Lung (tissue), 12 donors: Measurements from ENCODE around the gene TCF25. TPM values are rescaled to one million over a fixed set of nuclear protein-coding genes. Genes with fewer than 3 reads are reported as not detected.

Experiments used
- ATAC-seq: fragments of 200-7000 bp; cut with Tn5 transposase; one replicate; pipeline ENCODE4 v1.9.1; 2020; ENCODE audit warnings: moderate number of reproducible peaks; ENCODE audit not compliant: insufficient read depth, low FRiP score
- DNase-seq, 3 donors: peaks; one replicate each; pipeline ENCODE4 v3.0.0-alpha.2; 2013 to 2017
- H3K27ac ChIP-seq, 2 donors: one replicate each; pipeline ENCODE4 v1.5.1; 2013; ENCODE audit warnings: mild to moderate bottlenecking in 2 of 2, moderate library complexity in 2 of 2, control low read depth in 1 of 2, inconsistent platforms in 1 of 2, low read depth in 1 of 2, low read length in 1 of 2
- H3K27me3 ChIP-seq, 3 donors: one replicate each; pipeline ENCODE4 v1.5.1; 2013; ENCODE audit warnings: low read length in 2 of 3; ENCODE audit not compliant: control insufficient read depth in 3 of 3, insufficient read depth in 3 of 3
- H3K36me3 ChIP-seq, 4 donors: one replicate each; pipeline ENCODE4 v1.5.1; 2013; ENCODE audit warnings: low read length in 4 of 4, mild to moderate bottlenecking in 1 of 4, moderate library complexity in 1 of 4; ENCODE audit not compliant: control insufficient read depth in 4 of 4, insufficient read depth in 4 of 4
- H3K4me1 ChIP-seq, 5 donors: one replicate each; pipeline ENCODE4 v1.5.1; 2013; ENCODE audit warnings: low read length in 5 of 5, mild to moderate bottlenecking in 2 of 5, moderate library complexity in 1 of 5; ENCODE audit not compliant: control insufficient read depth in 5 of 5, insufficient read depth in 5 of 5
- H3K4me3 ChIP-seq: one replicate; pipeline ENCODE4 v1.5.1; 2013; ENCODE audit warnings: mild to moderate bottlenecking, control low read depth, moderate library complexity
- H3K9ac ChIP-seq, 2 donors: one replicate each; pipeline ENCODE4 v1.5.1; 2013; ENCODE audit warnings: low read length in 2 of 2, control low read depth in 1 of 2; ENCODE audit not compliant: insufficient read depth in 1 of 2
- H3K9me3 ChIP-seq, 4 donors: one replicate each; pipeline ENCODE4 v1.5.1; 2013; ENCODE audit warnings: low read length in 3 of 4, mild to moderate bottlenecking in 1 of 4, moderate library complexity in 1 of 4; ENCODE audit not compliant: control insufficient read depth in 4 of 4, insufficient read depth in 3 of 4
- WGBS, 2 donors: extraction: QIAGEN DNeasy Blood & Tissue Kit; methylation state at CpG; one replicate each; pipeline ENCODE4 v1.1.7; 2013; 5-methylcytosine and 5-hydroxymethylcytosine counted together
- polyA plus RNA-seq, 2 donors: library from polyadenylated mRNA; stranded (reverse); fragments of 200-250 nt; gene quantifications; one replicate each; pipeline ENCODE4 v1.2.1, GENCODE V29; 2013
- total RNA-seq, 2 donors: library from RNA; depleted of rRNA in 1 of 2; stranded (reverse); fragments of >200 nt in 1 of 2; gene quantifications; one replicate each; pipeline ENCODE4 v1.2.1, GENCODE V29; 2014 to 2021
- TF ChIP-seq, protein P1 (sequence below): IDR thresholded peaks from 2 replicates; pipeline ENCODE4 v1.5.1; 2012; ENCODE audit warnings: mild to moderate bottlenecking; ENCODE audit errors: control extremely low read depth, extremely low read depth
- donor health status: control.
- donor health status: control.
- donor health status: Bipolar disorder and iron deficiency.
- donor health status: healthy.
- donor health status: DM: yes; HTN: yes; CAD: no.

TCF25 gene
- total and polyA plus RNA-seq, 4 donors: 106 to 212 (median 129) TPM

DNA sequence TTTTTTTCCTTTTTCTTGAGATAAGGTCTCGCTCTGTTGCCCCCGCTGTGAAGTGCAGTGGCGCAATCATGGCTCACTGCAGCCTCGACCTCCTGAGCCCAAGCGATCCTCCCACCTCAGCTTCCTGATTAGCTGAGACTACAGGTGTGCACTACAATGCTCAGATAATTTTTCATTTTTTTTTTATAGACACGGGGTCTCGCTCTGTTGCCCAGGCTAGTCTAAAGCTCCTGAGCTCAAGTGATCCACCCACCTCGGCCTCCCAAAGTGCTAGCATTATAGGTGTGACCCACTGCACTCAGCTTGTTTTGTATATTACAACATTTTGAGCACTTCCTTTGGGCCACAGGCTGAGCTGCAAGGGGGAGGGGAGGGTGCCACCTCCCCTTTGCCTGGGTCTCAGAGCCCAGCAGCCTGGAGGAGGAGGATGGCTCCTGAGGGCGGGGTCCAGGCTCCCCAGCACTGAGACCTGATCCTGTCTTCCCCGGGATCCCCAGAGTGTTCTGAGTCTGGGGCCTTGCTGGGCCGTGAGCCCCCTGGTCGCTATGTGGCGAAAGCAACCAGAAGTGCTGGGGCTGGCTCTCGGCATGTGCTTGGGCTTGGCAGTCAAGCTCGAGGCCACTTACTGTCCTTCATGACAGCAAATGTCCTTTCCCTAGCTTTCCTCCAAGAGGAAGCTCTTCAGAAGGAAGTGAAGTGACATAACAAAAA is 83.3 kb downstream of the TCF25 start:
- DNase-seq (no peak), ATAC-seq (no peak)
- H3K27me3 ChIP-seq: no peaks in the 10 kb centered on the region
- no peak overlapping the region for H3K4me3 ChIP-seq
- TF ChIP-seq, protein P1, sequence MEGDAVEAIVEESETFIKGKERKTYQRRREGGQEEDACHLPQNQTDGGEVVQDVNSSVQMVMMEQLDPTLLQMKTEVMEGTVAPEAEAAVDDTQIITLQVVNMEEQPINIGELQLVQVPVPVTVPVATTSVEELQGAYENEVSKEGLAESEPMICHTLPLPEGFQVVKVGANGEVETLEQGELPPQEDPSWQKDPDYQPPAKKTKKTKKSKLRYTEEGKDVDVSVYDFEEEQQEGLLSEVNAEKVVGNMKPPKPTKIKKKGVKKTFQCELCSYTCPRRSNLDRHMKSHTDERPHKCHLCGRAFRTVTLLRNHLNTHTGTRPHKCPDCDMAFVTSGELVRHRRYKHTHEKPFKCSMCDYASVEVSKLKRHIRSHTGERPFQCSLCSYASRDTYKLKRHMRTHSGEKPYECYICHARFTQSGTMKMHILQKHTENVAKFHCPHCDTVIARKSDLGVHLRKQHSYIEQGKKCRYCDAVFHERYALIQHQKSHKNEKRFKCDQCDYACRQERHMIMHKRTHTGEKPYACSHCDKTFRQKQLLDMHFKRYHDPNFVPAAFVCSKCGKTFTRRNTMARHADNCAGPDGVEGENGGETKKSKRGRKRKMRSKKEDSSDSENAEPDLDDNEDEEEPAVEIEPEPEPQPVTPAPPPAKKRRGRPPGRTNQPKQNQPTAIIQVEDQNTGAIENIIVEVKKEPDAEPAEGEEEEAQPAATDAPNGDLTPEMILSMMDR: no peak
- no peak overlapping the region for H3K9ac ChIP-seq
- peaks cover 0 to 44% (median 11%) of the 10 kb centered on the region in 4 donors for H3K36me3 ChIP-seq
- H3K27ac ChIP-seq: no peak overlapping the region
- no peaks in the 10 kb centered on the region for H3K9me3 ChIP-seq
- WGBS, 2 donors: 58 to 78% methylated on average over 15 of the region's 15 CpGs
- peaks cover 0 to 2% (median 0%) of the 10 kb centered on the region in 5 donors for H3K4me1 ChIP-seq

DNA sequence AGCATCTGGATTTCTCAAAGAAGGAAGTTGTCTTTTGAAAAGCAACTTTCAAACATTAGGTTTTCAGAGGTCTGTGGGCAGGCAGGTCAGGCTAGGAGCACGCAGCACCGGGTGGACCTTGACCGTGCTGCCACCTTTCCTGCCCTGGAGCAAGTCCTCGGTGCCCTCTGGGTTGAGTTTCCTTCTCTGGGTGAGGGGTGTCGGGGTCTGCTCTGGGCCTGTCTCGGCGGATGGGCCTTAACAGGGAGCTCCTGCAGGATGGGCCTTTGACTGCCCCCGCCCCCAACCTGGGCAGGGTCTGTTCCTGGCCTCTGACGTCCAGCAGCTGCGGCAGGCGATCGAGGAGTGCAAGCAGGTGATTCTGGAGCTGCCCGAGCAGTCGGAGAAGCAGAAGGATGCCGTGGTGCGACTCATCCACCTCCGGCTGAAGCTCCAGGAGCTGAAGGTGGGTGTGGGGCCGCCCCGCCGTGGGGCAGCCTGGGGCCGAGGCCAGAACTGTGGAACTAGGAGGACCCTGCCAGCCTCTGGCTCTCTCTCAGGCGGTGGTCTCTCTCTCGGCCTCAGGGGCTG is 83.9 kb downstream of the TCF25 start:
- ATAC-seq (no peak), DNase-seq (no peak)
- Histone ChIP-seq H3K27me3 (no peaks in the 10 kb centered on the region), H3K4me1 (peaks cover 0 to 2% (median 0%) of the 10 kb centered on the region in 5 donors), H3K9me3 (no peaks in the 10 kb centered on the region), H3K4me3 (no peak overlapping the region), H3K36me3 (peaks cover 0 to 47% (median 11%) of the 10 kb centered on the region in 4 donors), H3K27ac (peak overlapping the region in 1 of 2 donors; percentile 35), H3K9ac (no peak overlapping the region)
- WGBS, 2 donors: 71 to 86% methylated on average over 23 of the region's 23 CpGs
- TF ChIP-seq, protein P1: no peak

DNA sequence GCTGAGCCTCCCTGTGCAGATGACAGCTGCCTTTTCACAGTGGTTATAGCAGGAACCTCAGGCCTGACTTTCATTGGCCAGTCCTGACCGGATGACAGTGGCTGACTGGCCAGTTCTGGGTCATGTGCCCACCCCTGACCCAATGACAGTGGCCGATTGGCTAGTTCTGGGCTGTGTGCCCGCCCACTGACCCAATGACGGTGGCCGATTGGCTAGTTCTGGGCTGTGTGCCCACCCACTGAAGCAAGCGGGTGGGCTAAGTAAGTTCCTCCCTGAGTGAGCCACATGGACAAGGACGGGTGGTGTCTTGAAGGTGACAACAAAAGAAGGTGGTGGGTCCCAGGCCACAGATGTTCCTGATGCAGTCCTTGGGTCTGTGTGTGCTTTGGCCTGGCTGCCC is 84.7 kb downstream of the TCF25 start:
- WGBS, 2 donors: 92 to 96% methylated on average over 7 of the region's 7 CpGs
- DNase-seq: peak; percentile 12 to 29 (median 13)
- H3K36me3 ChIP-seq: peaks cover 0 to 51% (median 11%) of the 10 kb centered on the region in 4 donors
- no peaks in the 10 kb centered on the region for H3K27me3 ChIP-seq
- no peak overlapping the region for H3K4me3 ChIP-seq
- H3K9ac ChIP-seq: no peak overlapping the region
- TF ChIP-seq, protein P1: no peak
- H3K9me3 ChIP-seq: no peaks in the 10 kb centered on the region
- peaks cover 0 to 2% (median 0%) of the 10 kb centered on the region in 5 donors for H3K4me1 ChIP-seq
- ATAC-seq: peak; percentile 53
- H3K27ac ChIP-seq: no peak overlapping the region
